ENCODE data around the gene XKR7. TPM values are rescaled to one million over a fixed set of nuclear protein-coding genes. Genes with fewer than 3 reads are reported as not detected.

XKR7 gene
- total RNA-seq, 1 experiment from 2014 or later = not detected

DNA sequence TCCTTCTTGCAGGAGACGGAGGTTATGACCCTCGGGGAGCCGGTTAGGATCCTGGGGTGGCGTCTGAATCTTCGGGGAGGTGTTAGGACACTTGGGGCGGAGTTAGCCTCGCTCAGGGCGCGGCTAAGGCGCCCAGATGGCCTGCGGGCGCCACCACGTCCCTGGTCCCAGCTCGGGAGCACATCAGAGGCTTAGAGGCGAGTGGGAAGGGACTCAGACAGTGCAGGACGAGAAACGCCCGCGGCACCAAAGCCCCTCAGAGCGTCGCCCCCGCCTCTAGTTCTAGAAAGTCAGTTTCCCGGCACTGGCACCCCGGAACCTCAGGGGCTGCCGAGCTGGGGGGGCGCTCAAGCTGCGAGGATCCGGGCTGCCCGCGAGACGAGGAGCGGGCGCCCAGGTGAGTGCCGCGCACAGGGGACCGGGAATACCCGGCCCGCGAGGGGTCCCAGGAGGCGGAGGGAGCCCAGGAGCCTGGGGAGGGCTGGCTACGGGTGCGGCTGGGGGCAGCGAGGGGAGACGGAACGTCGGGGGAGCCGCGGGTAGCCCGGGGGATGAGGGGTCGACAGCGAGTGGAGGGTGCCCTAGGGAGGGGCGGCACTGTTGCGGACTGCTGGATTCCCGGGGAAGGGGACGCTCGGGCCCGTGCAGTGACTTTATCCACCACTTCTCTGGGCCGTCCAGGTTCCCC, 84.3 kb downstream of the XKR7 start, which contains the start of gene HCK:
Gene HCK, plus strand, starts transcription at position 153 of the 688 bp plus-strand sequence.
- peaks cover 28% of the 10 kb centered on the region for H3K4me1 ChIP-seq (ENCODE audit: low read length)
- peak within 1 kb of the TSS; percentile 55 for H3K4me3 ChIP-seq (ENCODE audit: low read length)
- DNase-seq = no peak
- no peaks in the 10 kb centered on the region for H3K27me3 ChIP-seq (ENCODE audit: low read length)
- no peaks in the 10 kb centered on the region for H3K79me2 ChIP-seq (ENCODE audit: low read length)
- H2AFZ ChIP-seq (ENCODE audit: low read length) = no peak within 1 kb of the TSS
- H3K27ac ChIP-seq (ENCODE audit: low read length) = no peak within 1 kb of the TSS
- H3K4me2 ChIP-seq (ENCODE audit: low read depth, low read length, poor library complexity, severe bottlenecking) = peak within 1 kb of the TSS; percentile 65
- H3K9ac ChIP-seq (ENCODE audit: low read length) = peak within 1 kb of the TSS; percentile 59
- no peaks in the 10 kb centered on the region for H4K20me1 ChIP-seq (ENCODE audit: insufficient read depth, low read depth, low read length)
- H3K36me3 ChIP-seq (ENCODE audit: insufficient read depth, low read length) = no peaks in the 10 kb centered on the region
- no peaks in the 10 kb centered on the region for H3K9me3 ChIP-seq (ENCODE audit: low read length)
- no peaks in the 10 kb centered on the region for H3K9me2 ChIP-seq (replicated peaks; ENCODE audit: insufficient read depth, low read length)

DNA sequence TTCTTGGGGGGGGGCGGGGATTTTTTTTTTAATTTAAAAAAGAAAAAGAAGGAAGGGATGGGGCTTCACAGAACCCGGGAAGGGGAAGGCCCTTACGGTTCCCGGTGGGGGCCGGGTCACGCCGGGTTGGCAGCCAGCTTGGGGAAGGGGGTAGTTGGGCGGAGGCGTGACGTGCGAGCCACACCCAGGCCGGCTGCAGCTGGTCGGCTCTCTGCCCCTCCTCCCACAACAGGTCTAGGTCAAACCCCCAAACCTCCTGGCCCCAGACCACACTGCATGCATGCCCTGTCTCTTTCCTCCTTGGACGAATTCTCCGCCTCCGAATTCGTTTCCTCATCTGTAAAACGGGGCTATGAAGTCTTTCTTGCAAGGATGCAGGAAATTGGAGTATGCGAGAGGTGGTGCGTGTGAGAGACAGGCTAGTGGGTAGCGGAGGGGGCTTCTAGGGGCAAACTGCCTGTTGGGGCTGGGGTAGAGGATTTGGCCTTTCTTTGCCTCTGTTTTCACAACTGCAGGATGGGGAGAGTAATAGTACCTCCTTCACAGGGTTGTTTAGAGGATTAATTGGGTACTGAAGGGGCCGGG, 84.9 kb downstream of the XKR7 start:
- Histone ChIP-seq H2AFZ (ENCODE audit: low read length) (no peak overlapping the region), H3K36me3 (ENCODE audit: insufficient read depth, low read length) (no peaks in the 10 kb centered on the region), H4K20me1 (ENCODE audit: insufficient read depth, low read depth, low read length) (no peaks in the 10 kb centered on the region), H3K9me2 (replicated peaks; ENCODE audit: insufficient read depth, low read length) (no peaks in the 10 kb centered on the region), H3K9me3 (ENCODE audit: low read length) (no peaks in the 10 kb centered on the region), H3K4me3 (ENCODE audit: low read length) (peak overlapping the region; percentile 55), H3K4me2 (ENCODE audit: low read depth, low read length, poor library complexity, severe bottlenecking) (peak overlapping the region; percentile 65), H3K27me3 (ENCODE audit: low read length) (no peaks in the 10 kb centered on the region), H3K27ac (ENCODE audit: low read length) (no peak overlapping the region), H3K79me2 (ENCODE audit: low read length) (no peaks in the 10 kb centered on the region), H3K9ac (ENCODE audit: low read length) (peak overlapping the region; percentile 59), H3K4me1 (ENCODE audit: low read length) (peaks cover 28% of the 10 kb centered on the region)
- DNase-seq = no peak

Small RNA genes lying within 50 kb of the gene (small RNA-seq; reads per million reads assigned to genes)
- gene RNA5SP481 (0.40 reads per million, percentile 3 among the genes with 10 or more reads in this experiment), gene RNA5SP482 (not detected)

Other genes with a start within 250 kb of the XKR7 start
- 41.0 and 56.1 TPM in 2 replicates for gene BCL2L1, start 245.3 kb upstream of the XKR7 start, total RNA-seq (2014; rRNA removed; shearing (Covaris generic); ENCODE audit: low replicate concordance)
- 54.0 and 55.5 TPM in 2 replicates for gene TPX2, start 228.9 kb upstream of the XKR7 start, total RNA-seq (2014; rRNA removed; shearing (Covaris generic); ENCODE audit: low replicate concordance)
- gene MYLK2, start 148.8 kb upstream of the XKR7 start, total RNA-seq (2014; rRNA removed; shearing (Covaris generic); ENCODE audit: low replicate concordance) = 0.22 TPM in 2 replicates
- gene FOXS1, start 122.5 kb upstream of the XKR7 start, total RNA-seq (2014; rRNA removed; shearing (Covaris generic); ENCODE audit: low replicate concordance) = not detected in 2 replicates
- gene DUSP15, start 97.6 kb upstream of the XKR7 start, total RNA-seq (2014; rRNA removed; shearing (Covaris generic); ENCODE audit: low replicate concordance) = not detected in 2 replicates
- gene TTLL9, start 97.5 kb upstream of the XKR7 start, total RNA-seq (2014; rRNA removed; shearing (Covaris generic); ENCODE audit: low replicate concordance) = not detected in 2 replicates
- gene PDRG1, start 16.1 kb upstream of the XKR7 start, total RNA-seq (2014; rRNA removed; shearing (Covaris generic); ENCODE audit: low replicate concordance) = 5.7 and 10.7 TPM in 2 replicates
- gene CCM2L, start 42.3 kb downstream of the XKR7 start, total RNA-seq (2014; rRNA removed; shearing (Covaris generic); ENCODE audit: low replicate concordance) = 0.36 and 0.78 TPM in 2 replicates
- gene HCK, start 84.1 kb downstream of the XKR7 start, total RNA-seq (2014; rRNA removed; shearing (Covaris generic); ENCODE audit: low replicate concordance) = 16.9 and 22.5 TPM in 2 replicates
- 22.5 and 25.0 TPM in 2 replicates for gene TM9SF4, start 141.6 kb downstream of the XKR7 start, total RNA-seq (2014; rRNA removed; shearing (Covaris generic); ENCODE audit: low replicate concordance)
- 19.2 and 30.5 TPM in 2 replicates for gene PLAGL2, start 239.6 kb downstream of the XKR7 start, total RNA-seq (2014; rRNA removed; shearing (Covaris generic); ENCODE audit: low replicate concordance)
- 16.7 and 25.8 TPM in 2 replicates for gene POFUT1, start 239.7 kb downstream of the XKR7 start, total RNA-seq (2014; rRNA removed; shearing (Covaris generic); ENCODE audit: low replicate concordance)

Measured in Karpas-422 (cell line).